Esophagus squamous epithelium (tissue), 5 donors: ENCODE results near the gene EXPH5. TPM values are rescaled to one million over a fixed set of nuclear protein-coding genes. Genes with fewer than 3 reads are reported as not detected.
A peak's percentile ranks its signal among the peaks of the same experiment; 100 is the strongest.

ENCODE experiments used
- DNase-seq: peaks from one replicate; lab custom pipeline; 2025; lab: John Stamatoyannopoulos, UW
- H3K27ac ChIP-seq, 4 donors: fragments of 200-600 bp; sonication (generic); one replicate each; pipeline ENCODE4 v1.5.1; 2016 to 2019; ENCODE audit warnings: mild to moderate bottlenecking in 1 of 4
- H3K27me3 ChIP-seq, 4 donors: fragments of 200-600 bp; sonication (generic); 1 replicate in 3 of 4; 2 replicates in 1 of 4; pipeline versions ENCODE4 v1.5.1 to v1.6.0; 2017 to 2021; ENCODE audit warnings: antibody characterized with exemption in 1 of 4
- H3K36me3 ChIP-seq, 3 donors: fragments of 200-600 bp; sonication (generic); one replicate each; pipeline ENCODE4 v1.5.1; 2016 to 2019
- H3K4me1 ChIP-seq, 3 donors: fragments of 200-600 bp; sonication (generic); one replicate each; pipeline ENCODE4 v1.5.1; 2017 to 2019
- H3K4me3 ChIP-seq, 4 donors: fragments of 200-600 bp; sonication (generic); 1 replicate in 3 of 4; 2 replicates in 1 of 4; pipeline ENCODE4 v1.5.1; 2016 to 2019; ENCODE audit warnings: mild to moderate bottlenecking in 2 of 4, moderate library complexity in 1 of 4
- H3K9me3 ChIP-seq, 3 donors: fragments of 200-600 bp; sonication (generic); one replicate each; pipeline ENCODE4 v1.5.1; 2016 to 2019
- CTCF ChIP-seq, 6 experiments: fragments of 450-650 bp in 4 of 6; fragments of 200-600 bp in 2 of 6; sonication (generic) in 2 of 6; IDR thresholded peaks; one replicate each; pipeline ENCODE4 v1.5.1; 2016 to 2019; ENCODE audit warnings: antibody characterized with exemption in 6 of 6, mild to moderate bottlenecking in 4 of 6, moderate library complexity in 4 of 6
- POLR2A ChIP-seq, 4 donors: fragments of 450-650 bp; IDR thresholded peaks; one replicate each; pipeline ENCODE4 v1.6.1; 2017; ENCODE audit warnings: antibody characterized with exemption in 4 of 4, mild to moderate bottlenecking in 4 of 4, moderate library complexity in 3 of 4
- WGBS, 2 donors: methylation state at CpG; one replicate each; pipeline ENCODE4 v1.1.5; 2018; 5-methylcytosine and 5-hydroxymethylcytosine counted together
- intact Hi-C: fragments of 100-400 bp; cut with DNase I; formaldehyde crosslinking; loops from one replicate; pipeline ENCODE4 v1.15.0; 2022
- total RNA-seq, 4 donors: library from RNA; depleted of rRNA; stranded (reverse); fragments of >200 nt; gene quantifications; one replicate each; pipeline ENCODE4 v1.1.0, GENCODE V29; 2016
- donor health status: DM: yes; HTN: yes; CAD: no.

EXPH5 gene
- total RNA-seq, 4 donors from 2014 or later: 23.4 to 36.7 (median 26.7) TPM

GRCh38 chr11:108614086-108614485, 20.5 kb upstream of the EXPH5 start:
- no peaks in the 10 kb centered on the region for H3K36me3 ChIP-seq
- H3K4me1 ChIP-seq: peaks cover 0 to 32% (median 0%) of the 10 kb centered on the region in 3 donors
- peak overlapping the region; percentile 23 to 66 (median 57) for H3K27ac ChIP-seq
- TF ChIP-seq CTCF (IDR thresholded peaks at IDR 0.05): no peak
- TF ChIP-seq POLR2A (IDR thresholded peaks at IDR 0.05): no peak
- DNase-seq: no peak
- H3K27me3 ChIP-seq: no peaks in the 10 kb centered on the region
- H3K4me3 ChIP-seq: no peak overlapping the region
- intact Hi-C loops: no loop called here
- WGBS, 2 donors: 41 to 48% methylated on average over 3 of the region's 3 CpGs
- no peaks in the 10 kb centered on the region for H3K9me3 ChIP-seq

- WGBS, 2 donors: 78 to 88% methylated on average over 3 to 5 of the region's 5 CpGs
- H3K36me3 ChIP-seq: no peaks in the 10 kb centered on the region
- DNase-seq: no peak
- no peak overlapping the region for H3K4me3 ChIP-seq
- H3K9me3 ChIP-seq: no peaks in the 10 kb centered on the region
- no peaks in the 10 kb centered on the region for H3K27me3 ChIP-seq
- intact Hi-C loops: no loop called here
- peaks cover 0 to 23% (median 0%) of the 10 kb centered on the region in 3 donors for H3K4me1 ChIP-seq
- no peak for TF ChIP-seq CTCF (IDR thresholded peaks at IDR 0.05)
- TF ChIP-seq POLR2A (IDR thresholded peaks at IDR 0.05): no peak
- no peak overlapping the region for H3K27ac ChIP-seq
Observed at GRCh38 chr11:108609682-108610081, 16.1 kb upstream of the EXPH5 start.

GRCh38 chr11:108608548-108608947, 15.0 kb upstream of the EXPH5 start:
- H3K27ac ChIP-seq: no peak overlapping the region
- DNase-seq: no peak
- H3K4me3 ChIP-seq: no peak overlapping the region
- H3K4me1 ChIP-seq: peaks cover 0 to 11% (median 0%) of the 10 kb centered on the region in 3 donors
- H3K9me3 ChIP-seq: no peaks in the 10 kb centered on the region
- intact Hi-C loops: no loop called here
- H3K27me3 ChIP-seq: no peaks in the 10 kb centered on the region
- WGBS, 2 donors: 100% methylated on average over 1 of the region's 1 CpG
- TF ChIP-seq POLR2A (IDR thresholded peaks at IDR 0.05) (no peak), CTCF (IDR thresholded peaks at IDR 0.05) (no peak)
- H3K36me3 ChIP-seq: no peaks in the 10 kb centered on the region

GRCh38 chr11:108606495-108607160, 13.1 kb upstream of the EXPH5 start:
- Histone ChIP-seq H3K4me3 (no peak overlapping the region), H3K4me1 (peaks cover 0 to 6% (median 0%) of the 10 kb centered on the region in 3 donors), H3K27ac (peak overlapping the region in 2 of 4 donors; percentile 6 to 46), H3K9me3 (no peaks in the 10 kb centered on the region), H3K27me3 (peaks cover 0 to 4% (median 0%) of the 10 kb centered on the region in 4 donors), H3K36me3 (no peaks in the 10 kb centered on the region)
- 56% methylated on average over 3 of the region's 3 CpGs for WGBS, 2 donors
- intact Hi-C loops: no loop called here
- no peak for TF ChIP-seq CTCF (IDR thresholded peaks at IDR 0.05)
- no peak for TF ChIP-seq POLR2A (IDR thresholded peaks at IDR 0.05)
- DNase-seq: no peak

GRCh38 chr11:108606070-108606469, 12.5 kb upstream of the EXPH5 start:
- Histone ChIP-seq H3K4me1 (peaks cover 0 to 6% (median 0%) of the 10 kb centered on the region in 3 donors), H3K27me3 (peaks cover 0 to 5% (median 0%) of the 10 kb centered on the region in 4 donors), H3K36me3 (no peaks in the 10 kb centered on the region), H3K27ac (peak overlapping the region in 2 of 4 donors; percentile 6 to 46), H3K9me3 (no peaks in the 10 kb centered on the region), H3K4me3 (no peak overlapping the region)
- intact Hi-C loops: no loop called here
- 68 to 76% methylated on average over 5 of the region's 5 CpGs for WGBS, 2 donors
- no peak for DNase-seq
- no peak for TF ChIP-seq POLR2A (IDR thresholded peaks at IDR 0.05)
- no peak for TF ChIP-seq CTCF (IDR thresholded peaks at IDR 0.05)
